HAP-1 (cell line): Measurements from ENCODE around the gene TBXAS1.

Source experiments
- DNase-seq, 2 experiments: peaks; one replicate each; pipeline ENCODE4 v3.0.0-alpha.2; 2016 to 2020; ENCODE audit warnings: low spot score in 2 of 2
- H3K27me3 ChIP-seq: fragments of 250-450 bp; sonication (Bioruptor Pico); 2 replicates; pipeline ENCODE4 v1.5.1; 2020; ENCODE audit warnings: low read depth, mild to moderate bottlenecking, moderate library complexity
- H3K36me3 ChIP-seq: fragments of 250-450 bp; sonication (Bioruptor Pico); replicated peaks from 2 replicates; pipeline ENCODE4 v1.5.1; 2020; ENCODE audit warnings: mild to moderate bottlenecking
- H3K4me1 ChIP-seq: fragments of 250-450 bp; sonication (Bioruptor Pico); 2 replicates; pipeline ENCODE4 v1.5.1; 2020; ENCODE audit warnings: mild to moderate bottlenecking
- H3K4me3 ChIP-seq: fragments of 250-450 bp; sonication (Bioruptor Pico); 2 replicates; pipeline ENCODE4 v1.5.1; 2020; ENCODE audit warnings: mild to moderate bottlenecking, moderate library complexity
- H3K9me3 ChIP-seq: fragments of 250-450 bp; sonication (Bioruptor Pico); 2 replicates; pipeline ENCODE4 v1.5.1; 2020; ENCODE audit warnings: mild to moderate bottlenecking, moderate library complexity
- in situ Hi-C: fragments of 300-500 bp; cut with MboI; formaldehyde crosslinking; loops from 3 replicates; pipeline ENCODE4 v1.14.3; 2020; ENCODE audit warnings: low sequenced_read_pairs, inconsistent platforms, mixed read lengths

Gene TBXAS1

DNA sequence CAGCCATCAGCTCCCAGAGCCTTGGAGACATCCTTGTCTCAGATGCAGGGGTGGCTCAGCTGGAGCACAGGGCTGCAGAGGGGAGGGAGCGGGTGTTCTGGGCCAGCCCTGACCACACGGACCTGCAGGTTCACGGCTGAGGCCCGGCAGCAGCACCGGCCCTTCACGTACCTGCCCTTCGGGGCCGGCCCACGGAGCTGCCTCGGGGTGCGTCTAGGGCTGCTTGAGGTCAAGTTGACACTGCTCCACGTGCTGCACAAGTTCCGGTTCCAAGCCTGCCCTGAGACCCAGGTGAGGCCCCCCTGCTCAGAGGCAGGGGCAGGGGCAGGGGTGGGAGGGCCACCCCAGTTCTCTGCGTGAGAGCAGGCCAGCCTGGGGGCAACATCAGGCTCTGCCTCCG is 188.5 kb downstream of the TBXAS1 start:
- H3K4me1 ChIP-seq, result no peaks in the 10 kb centered on the region
- no peaks in the 10 kb centered on the region for H3K9me3 ChIP-seq
- no peaks in the 10 kb centered on the region for H3K36me3 ChIP-seq
- in situ Hi-C loops, result no loop called here
- no peaks in the 10 kb centered on the region for H3K27me3 ChIP-seq
- no peak for DNase-seq
- H3K4me3 ChIP-seq, result no peak overlapping the region

DNA sequence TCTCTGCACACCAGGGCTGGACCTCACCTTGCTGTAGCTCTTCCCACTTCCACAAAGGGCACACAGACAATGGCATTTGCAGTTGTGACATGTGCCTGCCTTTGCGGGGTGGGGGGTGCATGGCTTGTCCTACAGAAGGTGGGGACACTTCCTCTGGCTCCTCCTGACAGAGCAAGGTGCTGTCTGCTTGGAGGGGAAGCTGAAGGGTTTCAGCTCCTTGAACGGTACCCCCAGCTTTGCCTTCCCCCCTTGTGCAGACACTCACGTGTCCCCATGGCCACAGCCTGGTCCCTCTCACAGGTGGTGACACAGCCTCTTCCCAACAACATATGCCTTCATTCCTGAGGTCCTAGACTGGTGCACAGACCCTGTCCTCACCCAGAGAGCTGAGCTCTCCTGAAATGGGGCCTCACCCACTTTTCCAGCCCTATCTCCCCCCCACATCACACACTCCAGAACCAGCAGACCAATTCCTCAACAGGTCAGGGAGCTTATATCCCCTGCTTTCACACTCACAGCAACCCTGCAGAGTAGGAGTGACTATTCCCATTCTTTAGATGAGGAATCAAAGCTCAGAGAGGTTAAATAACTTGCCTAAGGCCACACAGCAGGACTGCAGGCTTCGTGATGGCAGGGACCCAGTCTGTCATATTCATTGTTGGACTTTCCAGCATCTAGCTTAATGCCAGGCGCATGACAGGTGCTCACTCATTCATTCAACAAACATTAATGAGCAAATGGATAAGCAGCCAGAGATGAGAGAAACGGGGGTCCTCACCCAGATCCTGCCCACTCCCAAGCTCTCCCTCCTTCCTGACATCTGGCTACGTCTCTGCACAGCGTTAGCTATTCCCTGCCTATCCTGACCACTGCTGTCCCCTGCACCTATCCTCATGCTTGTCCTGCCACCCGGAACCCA is 189.3 kb downstream of the TBXAS1 start:
- Histone ChIP-seq H3K36me3 (no peaks in the 10 kb centered on the region), H3K4me1 (no peaks in the 10 kb centered on the region), H3K9me3 (no peaks in the 10 kb centered on the region), H3K27me3 (no peaks in the 10 kb centered on the region), H3K4me3 (no peak overlapping the region)
- no peak for DNase-seq
- in situ Hi-C loops, result no loop called here

DNA sequence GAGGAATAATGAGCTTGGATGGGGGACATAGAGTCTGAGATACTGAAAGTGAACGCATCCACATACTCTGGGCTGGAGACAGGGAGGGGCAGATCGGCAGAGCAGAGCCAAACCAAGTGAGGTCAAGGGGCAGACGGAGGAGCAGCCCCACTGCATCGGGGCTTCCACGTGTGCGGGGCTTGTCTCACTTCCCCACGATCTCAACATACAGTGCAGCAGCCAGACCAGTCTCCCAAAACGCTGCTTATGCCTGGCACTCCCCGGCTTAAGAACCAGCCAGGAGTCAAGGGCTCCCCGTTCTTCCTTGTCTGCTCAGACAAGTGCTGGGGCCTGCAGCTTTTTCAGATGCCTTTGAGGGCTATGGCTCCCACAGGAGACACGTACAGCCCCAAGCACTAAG is 190.1 kb downstream of the TBXAS1 start:
- in situ Hi-C loops, result no loop called here
- no peaks in the 10 kb centered on the region for H3K9me3 ChIP-seq
- H3K27me3 ChIP-seq, result no peaks in the 10 kb centered on the region
- H3K36me3 ChIP-seq, result no peaks in the 10 kb centered on the region
- H3K4me3 ChIP-seq, result no peak overlapping the region
- no peak for DNase-seq
- no peaks in the 10 kb centered on the region for H3K4me1 ChIP-seq

GRCh38 chr7:140019606-140020005 is 190.5 kb downstream of the TBXAS1 start:
- no peak for DNase-seq
- Histone ChIP-seq H3K4me1 (no peaks in the 10 kb centered on the region), H3K27me3 (no peaks in the 10 kb centered on the region), H3K9me3 (no peaks in the 10 kb centered on the region), H3K36me3 (no peaks in the 10 kb centered on the region), H3K4me3 (no peak overlapping the region)
- in situ Hi-C loops, result no loop called here

DNA sequence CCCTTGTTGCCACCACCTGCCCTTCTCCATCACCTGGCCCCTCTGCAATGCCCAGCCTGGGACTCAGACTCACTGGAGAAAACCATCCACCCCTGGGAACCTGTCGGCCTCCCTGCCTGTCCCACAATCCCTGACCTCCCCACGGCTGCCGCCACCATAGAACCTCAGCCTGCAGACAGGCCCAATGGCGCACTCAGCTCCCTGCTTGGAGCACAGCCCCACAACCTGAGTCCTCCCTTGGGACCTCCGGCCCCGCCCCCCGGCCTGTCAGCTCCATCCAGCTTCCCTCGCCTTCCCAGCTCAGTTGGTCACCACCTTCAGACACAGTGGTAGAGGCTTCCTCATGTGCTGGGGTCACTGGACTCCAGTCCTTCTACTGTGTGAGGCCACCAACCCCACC is 192.5 kb downstream of the TBXAS1 start:
- Histone ChIP-seq H3K27me3 (no peaks in the 10 kb centered on the region), H3K9me3 (no peaks in the 10 kb centered on the region), H3K4me3 (no peak overlapping the region), H3K4me1 (no peaks in the 10 kb centered on the region), H3K36me3 (no peaks in the 10 kb centered on the region)
- in situ Hi-C loops, result no loop called here
- DNase-seq, result no peak

GRCh38 chr7:140022582-140023211 is 193.6 kb downstream of the TBXAS1 start:
- no peaks in the 10 kb centered on the region for H3K36me3 ChIP-seq
- no peaks in the 10 kb centered on the region for H3K27me3 ChIP-seq
- DNase-seq, result no peak
- H3K4me3 ChIP-seq, result no peak overlapping the region
- no peaks in the 10 kb centered on the region for H3K9me3 ChIP-seq
- no peaks in the 10 kb centered on the region for H3K4me1 ChIP-seq
- in situ Hi-C loops, result no loop called here

DNA sequence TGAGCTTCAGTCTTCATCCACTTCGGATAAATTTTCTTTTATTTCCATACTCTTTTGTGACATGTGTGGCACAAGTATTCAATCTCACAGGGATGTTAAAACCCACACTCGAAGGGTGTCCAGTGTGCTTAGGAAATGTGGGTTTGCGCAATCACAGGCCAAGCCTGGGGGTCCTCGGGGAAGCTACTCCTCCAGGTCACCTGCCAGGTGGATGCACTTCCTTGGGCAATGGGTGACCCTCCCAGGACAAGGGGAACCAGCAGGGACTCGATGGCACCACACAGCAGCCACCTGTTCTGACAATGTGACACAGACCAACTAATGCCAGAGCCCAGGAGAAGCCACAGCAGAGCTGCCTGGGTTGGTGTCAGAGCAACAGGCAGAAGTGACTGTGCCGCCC is 194.7 kb downstream of the TBXAS1 start:
- no peak for DNase-seq
- H3K9me3 ChIP-seq, result no peaks in the 10 kb centered on the region
- no peaks in the 10 kb centered on the region for H3K4me1 ChIP-seq
- in situ Hi-C loops, result no loop called here
- no peaks in the 10 kb centered on the region for H3K27me3 ChIP-seq
- no peak overlapping the region for H3K4me3 ChIP-seq
- H3K36me3 ChIP-seq, result no peaks in the 10 kb centered on the region

DNA sequence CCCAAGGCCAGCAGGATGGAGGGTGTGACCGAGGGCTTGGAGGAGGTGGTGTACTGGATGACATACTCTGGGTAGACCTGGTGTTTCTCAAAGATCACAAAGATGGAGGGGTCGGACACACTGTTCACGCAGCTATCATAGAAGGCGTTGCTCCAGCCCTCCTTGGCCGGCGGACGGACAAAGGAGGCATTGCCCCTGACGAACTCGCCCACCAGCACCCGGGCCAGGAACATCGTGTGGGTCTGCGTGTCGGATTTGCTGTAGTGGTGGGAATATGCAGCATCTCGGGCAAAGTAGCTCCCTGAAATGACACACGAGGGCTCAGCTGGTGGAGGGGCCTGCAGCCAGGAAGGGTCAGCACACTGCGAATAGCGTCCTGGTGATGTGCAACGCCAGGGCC is 195.5 kb downstream of the TBXAS1 start:
- Histone ChIP-seq H3K27me3 (no peaks in the 10 kb centered on the region), H3K4me1 (no peaks in the 10 kb centered on the region), H3K9me3 (no peaks in the 10 kb centered on the region), H3K36me3 (no peaks in the 10 kb centered on the region), H3K4me3 (no peak overlapping the region)
- DNase-seq, result no peak
- in situ Hi-C loops, result no loop called here

DNA sequence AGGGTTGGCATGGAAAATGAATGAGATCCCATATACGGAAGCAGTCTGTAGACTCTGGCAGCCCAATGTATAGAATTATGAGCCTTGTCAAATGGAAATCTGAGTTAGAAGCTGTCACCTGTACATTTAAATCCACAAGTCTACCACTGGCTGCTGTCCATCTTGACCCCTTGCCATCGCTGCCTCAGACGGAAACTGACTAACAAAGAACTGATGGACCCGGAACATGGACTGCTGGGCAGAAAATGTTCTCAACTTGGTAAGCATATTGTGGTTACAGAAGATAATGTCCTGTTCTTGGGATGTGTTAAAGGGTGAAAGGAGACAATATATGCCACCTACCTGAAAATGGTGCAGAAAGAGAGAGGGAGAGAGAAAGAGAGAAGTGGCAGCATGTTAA is 196.2 kb downstream of the TBXAS1 start:
- Histone ChIP-seq H3K36me3 (no peaks in the 10 kb centered on the region), H3K4me3 (no peak overlapping the region)
- in situ Hi-C loops, result no loop called here

DNA sequence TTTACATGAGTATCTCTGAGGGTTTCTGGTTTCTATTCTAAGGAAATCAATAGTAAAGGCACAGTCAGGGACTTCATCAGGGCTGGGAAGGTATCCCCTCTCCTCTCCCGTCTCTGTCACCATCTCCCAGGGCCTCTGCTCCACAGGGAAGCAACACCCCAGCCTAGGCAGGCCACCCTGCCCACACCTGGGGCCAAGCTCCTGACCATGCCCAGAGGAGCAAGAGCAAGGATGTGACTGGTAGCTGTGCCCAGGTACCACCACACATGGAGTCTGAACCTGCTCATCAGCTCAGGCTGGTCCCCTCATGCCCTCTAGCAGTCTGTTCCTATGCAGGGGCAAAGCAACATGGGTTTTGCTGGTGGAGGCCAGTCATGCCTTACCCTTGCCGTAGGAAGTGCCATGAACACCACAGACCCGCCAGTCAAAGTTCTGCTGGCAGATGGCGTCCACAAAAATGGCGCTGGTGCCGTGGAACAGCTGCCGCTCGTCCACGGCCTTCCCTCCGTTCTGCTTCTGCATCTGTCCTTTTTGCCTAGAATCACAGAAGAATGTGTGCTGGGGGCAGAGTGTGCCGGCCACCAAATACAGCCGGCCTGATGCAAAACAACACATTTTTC is 196.9 kb downstream of the TBXAS1 start:
- in situ Hi-C loops, result no loop called here
- no peak for DNase-seq
- H3K27me3 ChIP-seq, result no peaks in the 10 kb centered on the region
- no peaks in the 10 kb centered on the region for H3K36me3 ChIP-seq
- no peaks in the 10 kb centered on the region for H3K4me1 ChIP-seq
- no peak overlapping the region for H3K4me3 ChIP-seq
- no peaks in the 10 kb centered on the region for H3K9me3 ChIP-seq

More for the DNA sequence above, 196.2 kb downstream of the TBXAS1 start:
- H3K27me3 ChIP-seq, result no peaks in the 10 kb centered on the region
- H3K9me3 ChIP-seq, result no peaks in the 10 kb centered on the region
- no peak for DNase-seq
- H3K4me1 ChIP-seq, result no peaks in the 10 kb centered on the region

DNA sequence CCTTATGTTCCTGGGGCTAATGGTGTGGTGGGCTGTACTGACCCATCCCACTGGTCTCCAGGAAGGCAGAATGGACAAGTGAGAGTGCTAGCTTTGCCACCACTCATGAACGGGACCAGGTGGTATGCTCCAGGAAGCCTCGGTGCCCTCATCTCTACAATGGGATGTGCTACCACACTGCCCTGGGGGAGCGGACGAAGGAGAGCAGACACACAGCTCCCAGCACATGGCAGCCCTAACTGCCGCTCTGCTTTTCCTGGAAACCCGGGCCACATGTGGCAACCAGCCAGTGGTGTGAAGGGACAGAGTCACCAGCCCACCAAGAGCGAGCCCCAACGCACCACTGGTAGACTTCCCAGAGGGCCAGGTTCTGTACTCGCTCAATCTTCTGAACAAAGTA is 197.9 kb downstream of the TBXAS1 start:
- H3K36me3 ChIP-seq, result no peaks in the 10 kb centered on the region
- in situ Hi-C loops, result no loop called here

DNA sequence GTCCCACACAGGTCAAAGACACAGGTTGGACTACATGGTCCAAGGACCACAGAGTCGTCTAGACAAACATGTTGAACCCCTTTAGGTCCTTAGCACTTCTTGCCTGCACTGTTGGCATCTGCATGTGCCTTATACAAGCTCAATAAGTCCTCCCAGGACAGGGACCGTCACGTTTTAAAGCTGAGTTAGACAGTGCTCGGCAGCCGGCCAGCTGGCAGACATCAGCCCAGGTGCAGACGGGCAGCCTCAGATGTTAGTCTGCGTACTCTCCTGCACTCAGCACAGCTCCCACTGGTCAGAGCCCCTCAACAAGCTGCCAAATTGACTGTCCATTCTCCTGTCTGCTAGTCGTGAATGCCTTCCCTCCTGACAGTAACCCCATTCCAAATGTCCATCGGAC is 198.8 kb downstream of the TBXAS1 start:
- no peaks in the 10 kb centered on the region for H3K4me1 ChIP-seq
- no peaks in the 10 kb centered on the region for H3K27me3 ChIP-seq
- in situ Hi-C loops, result no loop called here
- H3K9me3 ChIP-seq, result no peaks in the 10 kb centered on the region
- DNase-seq, result no peak
- no peaks in the 10 kb centered on the region for H3K36me3 ChIP-seq
- H3K4me3 ChIP-seq, result no peak overlapping the region

More for the DNA sequence above, 197.9 kb downstream of the TBXAS1 start:
- no peak for DNase-seq
- H3K4me3 ChIP-seq, result no peak overlapping the region
- no peaks in the 10 kb centered on the region for H3K27me3 ChIP-seq
- H3K4me1 ChIP-seq, result no peaks in the 10 kb centered on the region
- no peaks in the 10 kb centered on the region for H3K9me3 ChIP-seq

- Histone ChIP-seq H3K4me3 (no peak overlapping the region), H3K36me3 (no peaks in the 10 kb centered on the region), H3K27me3 (no peaks in the 10 kb centered on the region), H3K9me3 (no peaks in the 10 kb centered on the region), H3K4me1 (no peaks in the 10 kb centered on the region)
- in situ Hi-C loops, result no loop called here
- no peak for DNase-seq
Measured at GRCh38 chr7:140028311-140028710, 199.2 kb downstream of the TBXAS1 start.

- in situ Hi-C loops, result no loop called here
- Histone ChIP-seq H3K4me1 (no peaks in the 10 kb centered on the region), H3K27me3 (no peaks in the 10 kb centered on the region), H3K4me3 (no peak overlapping the region), H3K9me3 (no peaks in the 10 kb centered on the region), H3K36me3 (no peaks in the 10 kb centered on the region)
- DNase-seq, result no peak
Measured at GRCh38 chr7:140029072-140029471, 200.0 kb downstream of the TBXAS1 start.
